Large intestine (tissue), 3 donors: ENCODE results near the gene PRSS56. TPM values are rescaled to one million over a fixed set of nuclear protein-coding genes. Genes with fewer than 3 reads are reported as not detected.
A peak's percentile ranks its signal among the peaks of the same experiment; 100 is the strongest.

Experiments used
- DNase-seq, 2 donors: peaks; one replicate each; pipeline versions ENCODE4 v3.0.0 to v3.0.0-alpha.2; 2013
- H3K27ac ChIP-seq: one replicate; pipeline ENCODE4 v1.5.1; 2013; ENCODE audit warnings: low read length
- H3K27me3 ChIP-seq: 2 replicates; pipeline ENCODE4 v1.6.1; 2013; ENCODE audit warnings: low read length; ENCODE audit not compliant: control insufficient read depth, insufficient read depth
- H3K36me3 ChIP-seq: 2 replicates; pipeline ENCODE4 v1.6.1; 2013; ENCODE audit warnings: low read length; ENCODE audit not compliant: control insufficient read depth, insufficient read depth
- H3K4me1 ChIP-seq: one replicate; pipeline ENCODE4 v1.6.1; 2013; ENCODE audit warnings: low read length; ENCODE audit not compliant: control insufficient read depth, insufficient read depth
- H3K4me3 ChIP-seq: one replicate; pipeline ENCODE4 v1.5.1; 2013; ENCODE audit warnings: low read length
- H3K9me3 ChIP-seq: one replicate; pipeline ENCODE4 v1.6.1; 2013; ENCODE audit warnings: mild to moderate bottlenecking, low read depth, low read length, moderate library complexity; ENCODE audit not compliant: control insufficient read depth
- WGBS: methylation state at CpG from one replicate; pipeline ENCODE4 v1.1.5; 2013; ENCODE audit warnings: low lambda C conversion rate; ENCODE audit not compliant: insufficient coverage; 5-methylcytosine and 5-hydroxymethylcytosine counted together
- polyA plus RNA-seq: library from polyadenylated mRNA; unstranded; fragments of 120-200 nt; gene quantifications from one replicate; pipeline ENCODE4 v1.2.1, GENCODE V29; 2013

The PRSS56 gene
- polyA plus RNA-seq, 1 donor, result not detected

DNA sequence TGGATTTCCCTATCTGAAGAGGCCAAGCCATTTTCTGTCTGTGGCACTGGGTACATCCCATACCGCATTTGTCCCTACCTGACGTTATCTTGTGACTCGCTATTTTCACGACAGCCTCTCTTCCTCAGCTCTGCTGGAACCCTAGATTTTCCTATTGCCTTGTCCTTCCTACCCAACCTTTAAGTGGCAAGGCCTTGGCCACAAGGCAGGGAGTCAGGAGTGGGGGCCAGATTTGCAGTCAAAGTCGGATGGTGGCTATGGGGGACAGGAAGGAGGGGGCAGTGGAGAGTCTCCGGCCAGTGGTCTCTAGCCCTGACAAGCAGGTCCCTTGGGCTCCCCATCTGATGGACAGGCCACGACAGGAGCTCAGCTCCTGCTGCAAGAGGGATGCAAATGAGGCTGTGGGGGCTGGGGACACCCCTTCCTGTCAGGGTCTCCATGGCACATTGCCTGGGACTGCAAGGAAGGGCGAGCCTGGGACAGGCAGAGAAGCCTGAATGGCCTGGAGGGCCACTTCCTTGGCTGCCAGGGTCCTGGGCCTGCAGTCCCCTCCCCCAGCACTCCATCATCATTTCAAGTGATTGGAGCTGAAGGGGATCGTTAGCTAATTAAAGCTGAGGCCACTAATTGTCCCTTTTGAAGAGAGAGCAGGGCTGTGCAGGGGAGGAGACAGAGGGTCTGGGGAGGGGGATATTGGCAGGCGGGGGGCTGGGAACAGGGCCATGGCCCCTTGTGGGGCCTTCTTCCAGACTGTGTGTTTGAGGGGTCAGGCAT lies 26.3 kb upstream of the PRSS56 start:
- H3K27ac ChIP-seq, result no peak overlapping the region
- H3K36me3 ChIP-seq, result no peaks in the 10 kb centered on the region
- no peaks in the 10 kb centered on the region for H3K9me3 ChIP-seq
- DNase-seq, result no peak
- H3K4me1 ChIP-seq, result no peaks in the 10 kb centered on the region
- no peak overlapping the region for H3K4me3 ChIP-seq
- H3K27me3 ChIP-seq, result peaks cover 11% of the 10 kb centered on the region
- WGBS, result 60% methylated on average over 2 of the region's 10 CpGs

GRCh38 chr2:232494542-232494941 lies 25.6 kb upstream of the PRSS56 start:
- H3K27me3 ChIP-seq, result peaks cover 5% of the 10 kb centered on the region
- no peaks in the 10 kb centered on the region for H3K9me3 ChIP-seq
- WGBS, result no CpG with 5 or more reads among the region's 5 CpGs
- H3K4me1 ChIP-seq, result no peaks in the 10 kb centered on the region
- no peaks in the 10 kb centered on the region for H3K36me3 ChIP-seq
- no peak overlapping the region for H3K4me3 ChIP-seq
- no peak for DNase-seq
- H3K27ac ChIP-seq, result no peak overlapping the region

DNA sequence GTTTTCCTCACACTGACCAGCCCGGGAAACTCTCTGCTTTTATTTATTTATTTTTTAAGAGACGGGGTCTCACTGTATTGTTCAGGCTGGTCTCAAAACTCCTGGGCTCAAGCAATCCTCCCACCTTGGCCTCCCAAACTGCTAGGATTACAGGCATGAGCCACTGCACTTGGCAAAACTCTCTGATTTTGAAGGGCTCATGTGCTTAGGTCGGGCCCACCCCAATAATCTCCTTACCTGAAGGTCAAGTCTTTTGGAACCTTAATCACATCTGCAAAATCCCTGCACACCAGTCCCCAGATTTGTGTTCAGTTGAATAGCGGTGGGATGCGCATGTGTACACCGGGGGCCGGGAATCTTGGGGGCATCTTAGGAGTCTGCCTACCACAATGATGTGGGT lies 24.9 kb upstream of the PRSS56 start:
- DNase-seq, result no peak
- Histone ChIP-seq H3K4me1 (no peaks in the 10 kb centered on the region), H3K4me3 (no peak overlapping the region), H3K27ac (no peak overlapping the region), H3K27me3 (no peaks in the 10 kb centered on the region), H3K36me3 (no peaks in the 10 kb centered on the region), H3K9me3 (no peaks in the 10 kb centered on the region)
- no CpG with 5 or more reads among the region's 7 CpGs for WGBS

DNA sequence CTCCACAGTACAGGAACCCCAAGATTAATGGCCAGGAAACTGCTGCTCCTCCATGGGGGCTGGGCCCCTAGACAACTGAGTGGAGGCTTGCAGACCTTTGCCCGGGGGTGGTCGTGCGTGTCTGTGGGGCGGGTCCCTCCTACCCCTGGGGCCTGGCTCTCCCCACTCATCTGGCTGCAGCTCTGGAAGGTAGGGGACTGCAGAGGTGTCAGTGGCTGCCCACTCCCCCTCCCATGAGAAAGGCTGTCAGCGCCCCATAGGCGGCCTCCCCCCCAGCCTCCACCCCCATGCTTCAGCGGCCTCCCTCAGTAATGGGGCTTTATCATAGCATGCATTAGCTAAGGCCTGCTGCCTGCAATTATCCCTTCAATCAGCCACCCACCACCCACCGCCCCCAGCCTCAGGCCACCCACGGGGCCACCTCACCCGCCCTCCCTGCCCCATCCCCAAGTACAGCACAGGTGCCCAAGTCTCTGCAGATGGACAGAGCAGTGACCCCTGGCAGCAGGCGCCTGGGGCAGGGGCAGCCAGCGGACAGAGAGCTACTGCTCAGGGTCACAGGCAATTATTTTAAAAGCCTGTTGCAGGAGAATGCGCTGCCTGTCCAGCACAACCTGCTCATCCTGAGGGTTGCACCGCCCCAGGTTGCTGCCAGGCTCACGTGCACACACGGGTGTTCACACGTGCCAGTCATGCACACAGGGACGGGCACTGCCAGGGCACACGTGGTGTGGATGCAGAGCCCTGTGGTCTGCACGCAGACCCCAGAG lies 23.5 kb upstream of the PRSS56 start:
- no peak overlapping the region for H3K27ac ChIP-seq

GRCh38 chr2:232497348-232497747 lies 22.8 kb upstream of the PRSS56 start:
- Histone ChIP-seq H3K4me1 (peaks cover 8% of the 10 kb centered on the region), H3K27ac (no peak overlapping the region), H3K9me3 (no peaks in the 10 kb centered on the region), H3K4me3 (no peak overlapping the region), H3K36me3 (no peaks in the 10 kb centered on the region), H3K27me3 (peaks cover 7% of the 10 kb centered on the region)
- no CpG with 5 or more reads among the region's 13 CpGs for WGBS
- no peak for DNase-seq

More for the DNA sequence above, 23.5 kb upstream of the PRSS56 start:
- DNase-seq, result no peak
- Histone ChIP-seq H3K4me1 (peaks cover 6% of the 10 kb centered on the region), H3K36me3 (no peaks in the 10 kb centered on the region), H3K9me3 (no peaks in the 10 kb centered on the region), H3K4me3 (no peak overlapping the region), H3K27me3 (peaks cover 2% of the 10 kb centered on the region)
- WGBS, result no CpG with 5 or more reads among the region's 20 CpGs

DNA sequence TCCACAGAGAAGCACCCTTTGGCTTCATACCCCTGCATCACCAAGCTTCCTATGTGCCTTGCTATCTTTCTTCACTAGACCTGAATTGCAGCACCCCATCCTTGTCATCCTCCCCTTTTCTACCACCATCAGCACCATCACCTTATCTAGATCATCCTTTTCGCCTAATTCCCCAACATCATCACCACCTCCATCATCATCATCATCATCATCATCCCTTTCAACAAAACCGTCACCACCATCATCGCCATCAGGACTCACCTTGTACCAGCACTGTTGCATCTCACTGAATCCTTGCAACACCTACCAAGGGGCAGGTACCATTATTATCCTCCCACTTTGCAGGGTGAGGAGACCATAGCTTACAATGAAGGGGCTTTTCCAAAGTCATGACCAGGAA lies 21.7 kb upstream of the PRSS56 start:
- Histone ChIP-seq H3K36me3 (no peaks in the 10 kb centered on the region), H3K9me3 (no peaks in the 10 kb centered on the region), H3K27ac (no peak overlapping the region), H3K4me1 (peaks cover 12% of the 10 kb centered on the region), H3K27me3 (peaks cover 17% of the 10 kb centered on the region), H3K4me3 (no peak overlapping the region)
- whole genome bisulfite sequencing, result 100% methylated on average over 1 of the region's 3 CpGs
- no peak for DNase-seq

GRCh38 chr2:232501331-232501771 lies 18.8 kb upstream of the PRSS56 start:
- DNase-seq, result peak in 1 of 2 donors; percentile 48
- Histone ChIP-seq H3K4me3 (no peak overlapping the region), H3K4me1 (peaks cover 15% of the 10 kb centered on the region), H3K27me3 (peaks cover 43% of the 10 kb centered on the region), H3K36me3 (no peaks in the 10 kb centered on the region), H3K9me3 (no peaks in the 10 kb centered on the region), H3K27ac (no peak overlapping the region)
- WGBS, result no CpG with 5 or more reads among the region's 9 CpGs

GRCh38 chr2:232501794-232502390 lies 18.3 kb upstream of the PRSS56 start:
- Histone ChIP-seq H3K36me3 (no peaks in the 10 kb centered on the region), H3K4me1 (peaks cover 15% of the 10 kb centered on the region), H3K27me3 (peaks cover 47% of the 10 kb centered on the region), H3K27ac (no peak overlapping the region), H3K9me3 (no peaks in the 10 kb centered on the region), H3K4me3 (no peak overlapping the region)
- WGBS, result 40% methylated on average over 1 of the region's 10 CpGs
- no peak for DNase-seq

DNA sequence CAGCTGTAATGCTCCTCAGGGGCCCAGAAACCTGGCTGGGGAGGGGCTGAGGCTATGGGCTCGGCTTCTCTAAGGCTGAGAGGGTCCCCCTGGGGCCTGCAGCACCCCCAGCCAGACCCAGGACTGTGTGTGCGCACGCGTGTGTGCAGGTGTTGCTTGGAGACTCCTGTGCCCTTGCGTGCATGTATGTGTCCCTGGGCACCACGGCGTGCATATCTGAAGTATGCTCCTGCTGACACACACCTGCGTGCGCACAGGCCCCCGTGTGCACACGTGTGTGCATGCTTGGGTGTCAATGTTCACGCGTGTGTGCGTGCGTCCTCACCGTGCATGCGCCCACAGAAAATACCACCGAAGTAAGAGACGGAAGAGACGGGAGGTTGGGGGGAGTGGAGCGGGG lies 17.7 kb upstream of the PRSS56 start:
- peak in 1 of 2 donors; percentile 53 for DNase-seq
- H3K4me1 ChIP-seq, result peaks cover 15% of the 10 kb centered on the region
- H3K27ac ChIP-seq, result no peak overlapping the region
- H3K9me3 ChIP-seq, result no peaks in the 10 kb centered on the region
- H3K4me3 ChIP-seq, result no peak overlapping the region
- no CpG with 5 or more reads among the region's 21 CpGs for WGBS
- H3K27me3 ChIP-seq, result peaks cover 47% of the 10 kb centered on the region
- H3K36me3 ChIP-seq, result no peaks in the 10 kb centered on the region
